DMS53 treated with DMSO at 0.1 percent for 48 hours (cell line): ENCODE measurements around the gene CLEC16A.

ENCODE experiments used
- DNase-seq: peaks from one replicate; lab custom pipeline; 2025; ENCODE audit not compliant: unreplicated experiment; lab: John Stamatoyannopoulos, UW

The CLEC16A gene

DNA sequence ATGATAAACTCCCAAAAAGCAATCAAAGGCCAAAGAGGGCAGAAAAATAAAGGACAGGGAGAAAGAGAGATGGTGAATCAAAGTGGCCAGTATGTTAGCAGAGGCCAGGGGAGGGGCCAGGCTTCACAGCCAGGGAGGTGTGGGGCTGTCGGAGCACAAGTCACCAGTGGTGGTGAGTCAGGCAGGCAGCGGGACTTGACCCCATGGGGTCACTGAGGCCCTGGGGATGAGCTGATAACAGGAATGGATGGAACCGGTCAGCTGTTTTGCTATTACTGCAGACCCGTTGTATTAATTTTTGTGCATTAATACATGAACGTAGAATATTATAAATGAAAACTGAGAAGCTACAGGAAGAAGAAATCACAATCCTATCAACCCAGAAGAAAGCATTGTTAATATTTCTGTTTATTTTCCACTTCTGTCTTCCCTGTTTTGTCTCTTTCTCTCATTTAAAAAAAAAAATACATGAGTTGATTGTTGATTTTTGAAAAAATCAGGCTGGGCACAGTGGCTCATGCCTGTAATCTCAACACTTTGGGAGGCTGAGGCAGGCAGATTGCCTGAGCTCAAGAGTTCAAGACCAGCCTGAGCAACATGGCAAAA lies 204.8 kb downstream of the CLEC16A start:
- no peak for DNase-seq

DNA sequence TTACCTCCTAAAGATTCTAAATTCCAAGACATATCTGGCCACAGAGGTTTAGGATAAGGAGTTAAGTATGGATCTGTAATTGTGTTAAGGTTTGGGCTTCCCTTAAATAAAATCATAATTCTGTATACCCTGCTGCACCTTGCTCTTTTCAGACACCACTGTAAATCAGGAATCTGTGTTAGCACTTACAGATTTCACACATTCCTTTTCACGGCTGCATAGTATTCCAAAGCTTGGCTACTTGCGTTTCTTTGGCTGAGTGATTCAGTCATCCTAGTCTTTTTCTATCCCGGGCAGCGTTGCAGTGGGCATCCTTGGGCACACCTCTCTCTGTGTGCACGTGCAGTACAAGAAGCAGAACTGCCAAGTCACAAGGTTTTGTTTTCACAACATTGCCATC lies 205.8 kb downstream of the CLEC16A start:
- DNase-seq, result no peak

DNA sequence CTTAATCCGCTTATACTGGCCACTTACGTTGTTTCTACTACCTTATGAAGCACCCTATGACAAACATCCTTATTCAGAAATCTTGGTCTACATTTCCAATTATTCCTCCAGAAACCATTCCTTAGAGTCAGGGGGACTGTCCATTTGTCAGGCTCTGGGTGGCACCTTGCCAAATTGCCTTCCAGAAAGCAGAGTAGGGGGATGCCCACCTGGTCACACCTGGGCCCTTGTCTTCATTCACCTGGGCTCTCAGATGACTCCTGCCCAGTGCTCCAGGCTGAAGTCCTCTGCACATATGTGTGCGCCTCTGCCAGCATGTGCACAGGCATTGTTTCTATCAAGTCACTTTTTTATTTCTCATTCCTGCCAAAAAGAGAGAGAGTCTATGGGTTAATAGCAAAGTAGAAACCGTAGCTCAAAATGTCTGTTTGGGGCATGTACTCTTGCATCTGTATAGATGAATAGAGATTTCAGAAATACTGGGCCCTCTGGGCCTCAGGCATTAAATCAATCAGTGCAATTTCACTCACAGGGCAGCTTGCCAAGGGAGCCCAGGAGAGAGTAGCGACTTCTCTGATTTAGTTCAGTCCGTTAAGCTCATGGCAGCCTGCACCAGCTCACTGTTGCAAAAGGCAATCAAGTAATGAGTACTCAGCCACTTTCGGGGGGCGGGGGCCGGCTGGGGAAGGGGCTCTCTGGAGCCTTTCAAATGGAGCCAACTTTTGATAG lies 207.0 kb downstream of the CLEC16A start:
- no peak for DNase-seq

DNA sequence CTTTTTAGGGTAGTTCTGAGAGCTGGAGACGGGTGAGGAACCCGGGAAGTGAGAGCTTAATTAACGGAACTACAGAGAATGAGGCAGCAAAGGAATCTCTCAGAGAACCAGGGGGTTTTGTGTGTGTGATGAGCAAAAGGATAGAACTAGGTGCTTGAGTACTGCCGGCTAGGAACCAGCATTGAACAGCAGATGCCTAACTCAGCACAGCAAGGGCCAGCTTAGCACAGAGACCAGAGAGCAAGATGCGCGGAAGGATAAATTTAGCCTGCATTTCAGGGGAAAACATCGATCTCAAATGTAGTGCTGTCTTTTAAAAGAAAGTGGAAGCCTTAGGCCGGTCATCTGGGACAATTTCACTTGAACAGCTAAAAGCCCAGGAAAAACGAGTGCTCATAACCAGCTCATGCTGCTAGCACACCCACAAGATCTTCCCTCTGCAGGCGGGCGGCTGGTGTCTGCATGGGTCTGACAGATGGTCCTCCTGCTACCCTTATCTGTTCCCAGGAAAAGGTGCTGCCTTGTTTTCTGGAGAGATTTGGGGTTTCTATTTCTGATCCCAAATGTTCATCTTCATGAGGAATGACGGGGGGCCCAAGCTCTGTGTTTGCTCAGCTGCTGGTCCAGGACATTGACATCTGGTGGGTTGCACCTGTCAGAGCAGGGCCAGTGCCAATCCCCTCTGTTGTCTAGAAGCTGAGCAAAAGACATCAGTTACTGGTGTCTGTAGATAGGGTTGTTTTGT lies 207.7 kb downstream of the CLEC16A start:
- DNase-seq, result no peak

DNA sequence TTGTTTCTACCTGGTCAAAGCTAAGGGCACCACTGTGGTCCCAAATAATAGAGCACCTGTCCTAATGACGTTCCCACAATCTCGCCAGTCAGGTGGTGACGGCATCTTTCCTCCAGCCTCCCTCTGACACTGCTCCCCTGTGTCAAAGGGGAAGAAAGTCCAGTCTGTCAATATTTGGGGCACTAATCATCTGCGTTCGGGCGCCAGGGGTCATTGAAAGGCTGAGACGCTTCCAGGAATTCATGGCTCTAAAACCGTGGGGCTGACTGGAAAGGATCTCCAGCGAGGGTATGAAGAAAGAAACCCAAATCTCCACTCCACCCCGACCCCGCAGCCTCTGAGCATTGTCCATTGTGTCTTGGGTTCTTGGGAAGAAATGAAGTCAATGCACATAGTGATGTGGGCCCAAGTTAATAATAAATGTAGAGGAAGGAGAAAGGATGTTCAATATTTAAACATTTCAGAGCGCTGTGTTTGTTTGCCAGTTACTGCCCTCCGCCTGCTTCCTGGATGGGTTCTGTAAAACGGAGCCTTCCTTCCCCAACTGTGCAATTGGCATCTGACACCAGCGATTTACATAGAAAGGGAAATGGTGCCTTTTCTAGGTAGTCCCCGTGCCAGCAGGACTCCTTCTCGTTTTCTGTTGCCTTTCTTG lies 208.4 kb downstream of the CLEC16A start:
- no peak for DNase-seq

DNA sequence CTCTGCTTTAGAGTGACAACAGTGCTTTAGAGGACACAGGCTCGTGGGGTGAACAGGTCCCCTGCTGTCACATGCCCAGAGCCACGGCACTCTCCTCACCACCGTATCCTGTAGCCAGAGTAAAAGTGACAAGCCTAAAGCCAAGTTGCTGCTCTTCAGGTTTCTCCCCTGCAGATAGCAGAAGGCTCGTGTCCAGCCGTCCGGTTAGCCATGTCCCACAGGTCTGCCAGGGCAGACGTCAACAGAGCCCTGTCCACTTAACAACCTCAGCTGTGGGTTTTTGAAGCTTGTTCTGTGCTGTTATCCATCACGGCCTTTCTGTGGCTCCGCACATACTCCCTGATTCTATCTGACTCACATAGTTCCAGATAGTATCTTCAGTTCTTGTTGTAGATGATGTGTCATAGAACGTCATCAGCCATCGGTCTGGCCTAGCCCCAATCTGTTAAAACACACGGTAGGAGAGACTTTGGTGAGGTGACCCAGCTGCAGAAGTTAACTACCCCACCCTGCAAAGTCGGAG lies 211.0 kb downstream of the CLEC16A start:
- DNase-seq, result no peak

DNA sequence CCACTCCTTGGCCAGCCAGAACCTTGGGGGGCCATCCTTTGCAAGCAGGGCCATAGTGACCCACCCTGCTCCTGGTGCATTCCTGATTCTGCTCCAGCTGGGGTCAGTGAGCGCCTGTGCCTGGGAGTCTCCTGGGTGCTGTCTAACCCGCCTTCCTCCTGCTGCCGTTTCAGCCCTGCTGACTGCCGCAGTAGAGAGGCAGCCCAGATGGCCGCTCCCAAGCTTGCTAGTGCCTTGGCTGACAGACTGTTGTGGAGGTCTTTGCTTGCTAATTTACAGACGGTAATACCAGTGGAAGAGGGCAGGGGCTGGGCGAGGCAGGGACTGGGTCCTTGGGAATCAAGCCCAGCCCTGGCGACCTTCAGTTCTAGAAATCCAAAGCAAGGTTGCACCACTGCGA lies 212.0 kb downstream of the CLEC16A start:
- DNase-seq, result no peak

DNA sequence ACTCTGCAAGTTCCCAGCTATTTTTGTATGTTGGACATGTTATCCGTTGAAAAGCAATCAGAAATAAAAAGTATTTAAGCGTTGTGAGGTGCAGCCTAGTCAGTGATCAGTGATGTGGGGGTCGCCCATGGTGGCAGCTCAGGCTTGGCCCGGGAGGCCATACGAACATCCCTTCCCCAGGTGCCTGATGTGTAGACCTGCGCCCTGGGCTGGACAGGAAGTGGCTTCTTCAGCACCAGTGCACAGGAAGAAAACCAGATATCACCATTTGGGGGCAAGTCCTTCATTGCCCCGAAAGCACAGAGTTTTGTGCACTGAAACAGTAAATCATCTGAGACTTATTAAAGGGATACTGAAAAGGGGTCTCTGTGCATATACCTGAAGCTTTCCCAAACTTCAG lies 212.8 kb downstream of the CLEC16A start:
- no peak for DNase-seq

DNA sequence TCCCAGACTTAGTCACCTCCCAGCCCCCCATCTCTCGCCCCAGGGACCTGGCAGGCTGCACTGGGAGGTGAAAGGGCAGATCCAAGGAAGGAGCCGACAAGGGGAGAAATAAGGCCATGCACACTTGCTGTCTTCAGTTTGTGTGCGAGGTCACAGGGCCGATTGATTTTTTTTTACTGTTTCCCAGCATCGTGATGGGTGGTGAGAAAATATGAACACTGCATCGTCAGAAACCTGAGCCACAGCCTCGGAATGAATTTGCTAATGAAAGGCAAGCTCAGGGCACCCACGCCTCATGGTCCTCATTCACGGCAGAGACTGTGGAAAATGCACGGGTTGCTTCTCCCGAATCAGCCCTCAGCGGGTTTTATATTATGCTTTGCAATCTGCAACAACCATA lies 213.7 kb downstream of the CLEC16A start:
- DNase-seq, result no peak

DNA sequence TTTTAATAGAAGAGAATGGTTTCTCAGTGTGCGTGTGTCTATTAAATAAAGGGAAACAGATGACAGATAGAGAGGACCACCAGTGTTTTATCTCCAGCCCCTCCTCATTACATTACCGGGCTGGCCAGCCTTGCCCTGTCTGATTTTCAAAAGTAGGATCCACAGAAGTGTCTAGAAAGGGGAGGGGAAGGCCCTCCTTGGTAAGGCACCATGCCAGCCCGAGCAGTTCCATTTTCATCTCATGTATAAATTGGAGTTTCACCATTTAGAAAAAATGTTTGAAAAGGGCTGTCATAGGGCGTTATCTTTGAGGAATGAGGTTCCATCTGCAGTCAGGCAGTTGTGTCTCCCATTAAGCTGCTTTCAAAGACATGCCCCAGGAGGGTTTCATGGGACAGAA lies 214.9 kb downstream of the CLEC16A start:
- DNase-seq, result no peak

DNA sequence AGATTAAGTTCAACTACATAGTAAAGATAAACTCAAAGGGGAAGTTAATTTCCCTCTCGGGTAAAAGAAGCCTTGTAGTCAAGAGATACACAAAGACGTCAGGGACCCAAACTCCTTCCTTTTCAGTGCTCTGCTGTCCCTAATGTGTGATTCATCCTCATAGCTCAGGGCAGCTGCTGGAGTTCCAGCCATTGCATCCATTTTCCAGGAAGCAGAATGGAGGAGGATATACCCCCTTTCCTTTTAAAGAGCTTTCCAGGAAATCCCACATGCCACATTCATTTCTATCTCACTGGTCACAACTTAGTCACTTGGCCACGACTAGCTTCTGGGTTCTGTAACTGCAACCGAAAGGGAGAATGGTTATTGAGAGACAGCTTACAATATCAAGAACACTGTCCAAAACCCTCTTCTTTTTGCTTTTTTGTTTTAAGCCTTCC lies 216.3 kb downstream of the CLEC16A start:
- no peak for DNase-seq

DNA sequence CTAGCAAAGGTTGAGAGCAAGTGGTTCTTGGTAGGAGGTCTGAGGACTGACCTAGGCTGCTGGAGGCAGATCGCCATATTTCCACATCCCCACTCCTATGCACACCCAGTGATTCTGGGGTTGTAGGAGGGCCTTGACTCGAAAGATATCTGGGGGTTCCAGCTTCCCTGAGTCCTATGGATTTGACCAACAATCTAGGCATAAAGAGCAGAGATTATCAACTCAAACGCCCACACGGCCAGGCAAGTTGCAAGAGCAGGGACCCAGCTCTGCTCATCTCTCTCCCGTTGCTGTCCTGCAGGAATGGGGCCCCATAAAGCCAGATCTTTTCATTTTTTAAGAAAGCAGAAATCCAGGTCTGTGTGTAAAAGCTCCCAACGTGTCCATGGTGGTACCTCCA lies 217.1 kb downstream of the CLEC16A start:
- no peak for DNase-seq

DNA sequence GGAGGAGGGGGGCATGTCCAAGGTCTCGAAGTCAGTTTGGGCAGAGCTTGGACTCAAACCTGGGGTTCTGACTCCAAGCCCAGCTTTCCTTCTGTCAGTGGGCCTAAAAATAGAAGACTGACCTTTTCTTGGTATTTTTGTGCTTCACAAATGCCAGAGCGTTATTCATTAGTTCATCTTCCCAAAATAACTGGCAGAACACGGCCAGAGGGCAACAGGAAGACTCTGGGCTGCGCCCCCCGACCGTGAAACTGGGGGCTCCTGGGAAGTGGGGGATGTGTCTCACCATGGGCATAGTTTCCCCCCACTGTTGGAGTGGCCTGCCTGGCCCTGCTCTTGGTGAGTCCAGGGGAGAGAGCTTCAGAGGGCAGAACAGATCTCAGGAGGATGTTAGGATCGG lies 217.6 kb downstream of the CLEC16A start:
- DNase-seq, result no peak

DNA sequence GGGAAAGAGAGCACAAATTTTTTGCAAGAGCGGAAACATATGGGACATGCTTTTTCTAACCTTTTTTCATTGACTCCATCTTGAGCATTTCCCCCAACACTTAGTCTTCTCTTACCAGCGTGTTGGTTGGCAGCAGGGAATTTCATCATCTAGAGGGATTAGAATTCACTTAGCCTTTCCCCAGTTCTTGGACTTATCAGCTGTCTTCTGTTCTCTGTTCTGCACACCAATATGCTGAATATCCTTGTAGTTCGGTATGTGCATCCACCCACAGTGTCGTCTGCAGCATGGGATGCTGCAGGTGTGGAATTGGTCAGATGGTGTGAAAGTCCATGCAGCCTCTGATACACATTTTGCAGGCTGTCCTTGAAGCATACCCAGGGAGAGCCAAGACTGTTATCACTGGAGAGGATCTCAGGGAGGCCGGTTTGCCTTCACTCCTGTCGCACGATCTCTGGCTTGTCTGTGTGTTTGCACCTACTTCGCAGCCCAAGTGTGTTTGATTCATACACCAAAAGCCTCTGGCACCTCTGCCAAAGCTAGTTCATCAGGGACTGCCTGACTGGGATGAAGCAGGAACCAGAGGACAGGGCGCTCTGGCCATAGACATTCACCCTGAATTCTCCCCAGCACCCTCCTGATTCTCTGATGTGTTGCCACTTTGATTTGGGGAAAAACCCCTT lies 218.4 kb downstream of the CLEC16A start:
- no peak for DNase-seq

DNA sequence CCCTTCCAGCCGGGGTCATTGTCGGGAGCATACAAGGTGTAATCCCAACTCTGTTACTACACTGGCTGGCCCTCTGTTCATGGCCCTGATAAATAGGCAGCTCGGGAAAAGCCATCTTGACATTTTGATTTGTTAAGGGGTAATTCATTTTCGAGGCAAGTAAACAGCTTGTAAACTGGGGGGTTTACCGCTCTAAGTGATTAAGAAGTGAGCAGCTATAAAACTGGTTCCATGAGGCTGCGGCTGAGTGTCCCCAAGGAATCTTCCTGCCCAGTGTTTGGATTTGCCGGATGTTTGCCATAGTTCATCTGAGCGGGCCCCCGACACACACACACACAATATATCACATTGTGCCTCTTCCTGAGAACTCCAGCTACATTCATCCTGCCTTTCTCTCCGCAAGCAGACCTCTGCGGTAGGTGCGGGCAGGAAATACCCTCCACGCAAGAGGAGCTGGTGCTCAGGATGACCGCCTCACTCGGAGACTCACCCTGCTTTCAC lies 219.4 kb downstream of the CLEC16A start:
- no peak for DNase-seq

DNA sequence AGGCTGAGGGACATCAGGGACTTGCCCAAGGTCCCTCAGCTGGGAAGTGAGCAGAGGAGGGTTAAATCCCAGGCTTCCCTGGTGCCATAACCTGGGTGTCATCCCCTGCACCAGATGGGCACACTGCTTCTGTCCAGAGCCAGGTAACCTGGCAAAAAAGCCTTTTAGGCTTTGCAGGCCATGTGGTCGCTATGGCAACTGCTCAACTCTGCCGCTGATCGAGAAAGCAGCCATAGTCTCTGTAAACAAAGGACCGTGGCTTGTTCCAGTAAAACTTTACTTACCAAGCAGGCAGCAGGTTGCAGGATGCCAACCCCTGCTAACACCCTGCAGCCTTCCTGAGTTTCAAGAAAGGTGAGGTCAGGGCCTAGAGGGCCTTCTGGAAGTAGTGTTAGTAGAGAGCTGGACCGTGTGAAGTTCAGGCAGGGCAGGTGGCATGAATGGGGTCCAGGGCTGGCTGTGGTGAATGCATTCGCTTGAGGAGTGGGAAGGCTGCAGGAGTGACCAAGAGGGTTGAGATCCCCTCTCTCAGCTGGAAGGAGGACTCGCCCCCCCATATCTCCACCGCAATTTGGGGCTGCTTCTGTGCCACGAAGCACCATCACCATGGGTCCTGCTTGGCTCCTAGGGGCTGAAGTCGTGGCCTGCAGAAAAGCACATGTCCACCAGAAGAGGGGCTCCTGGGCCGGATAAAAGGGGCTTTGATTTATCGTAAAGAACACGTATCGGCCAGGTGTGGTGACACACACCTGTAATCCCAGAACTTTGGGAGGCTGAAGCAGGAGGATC lies 220.3 kb downstream of the CLEC16A start:
- no peak for DNase-seq

DNA sequence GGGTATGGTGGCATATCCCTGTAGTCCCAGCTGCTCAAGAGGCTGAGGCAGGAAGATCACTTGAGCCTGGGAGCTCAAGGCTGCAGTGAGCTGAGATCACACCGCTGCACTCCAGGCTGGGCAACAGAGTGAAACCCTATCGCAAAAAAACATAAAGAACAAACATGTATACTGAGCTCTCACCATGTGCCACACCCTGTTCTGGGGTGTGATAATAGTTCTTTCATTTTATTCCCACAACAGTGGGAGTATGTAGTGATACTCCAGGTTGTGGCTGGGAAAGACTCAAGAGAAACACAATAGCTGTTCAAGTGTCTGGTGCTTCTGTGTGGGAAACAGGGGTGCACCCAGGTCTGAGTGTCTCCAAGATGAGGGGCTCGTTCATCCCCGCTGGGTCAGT lies 221.0 kb downstream of the CLEC16A start:
- no peak for DNase-seq

DNA sequence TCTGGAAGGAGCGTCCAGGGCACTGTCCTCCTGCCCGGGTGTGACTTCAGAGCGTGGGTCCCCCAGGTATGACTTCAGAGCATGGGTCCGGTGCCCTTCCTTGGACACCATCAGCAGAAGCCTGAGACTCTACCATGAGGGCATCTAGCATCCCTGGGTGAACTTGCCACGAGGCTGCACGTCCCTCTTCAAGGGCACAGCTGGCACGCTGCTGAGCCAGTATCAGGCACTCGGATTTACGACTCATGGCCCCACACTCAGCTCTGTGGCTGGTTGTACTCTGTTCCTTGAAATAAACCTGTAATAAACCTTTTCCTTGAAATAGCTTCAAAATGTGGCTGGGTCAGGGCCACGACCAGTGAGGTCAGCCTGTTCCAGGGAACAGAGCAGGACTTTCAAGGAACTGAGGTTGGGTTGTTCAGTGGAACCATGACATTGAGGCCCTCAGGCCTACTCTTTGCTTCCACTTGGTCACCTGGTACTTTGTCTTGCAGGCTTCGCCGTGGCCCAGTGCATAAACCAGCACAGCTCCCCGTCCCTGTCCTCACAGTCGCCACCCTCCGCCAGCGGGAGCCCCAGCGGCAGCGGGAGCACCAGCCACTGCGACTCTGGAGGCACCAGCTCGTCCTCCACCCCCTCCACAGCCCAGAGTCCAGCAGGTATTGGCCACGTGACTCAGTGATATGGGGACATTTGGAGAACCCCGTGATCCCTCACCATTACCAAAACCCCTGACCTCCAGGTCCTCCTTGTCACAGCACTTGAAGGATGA lies 221.7 kb downstream of the CLEC16A start:
- DNase-seq, result no peak

DNA sequence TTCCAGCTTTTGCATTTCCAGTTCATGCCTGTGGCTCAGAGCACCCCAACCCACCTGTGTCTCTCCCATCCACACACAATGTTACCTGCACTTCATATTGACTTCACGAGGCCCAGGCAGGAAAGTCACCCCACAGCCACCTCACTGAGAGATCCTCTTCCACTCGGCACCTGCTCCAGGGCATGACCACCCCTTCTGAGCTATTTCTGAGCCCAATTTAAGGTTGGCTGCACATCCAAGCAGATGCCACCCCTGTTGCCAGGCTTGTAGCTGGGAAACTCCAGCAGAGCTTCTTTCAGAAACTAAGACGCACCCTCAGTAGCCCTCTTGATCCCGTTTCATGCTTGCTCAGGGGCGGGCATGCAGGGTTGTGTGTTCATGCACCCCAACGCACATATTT lies 223.2 kb downstream of the CLEC16A start:
- no peak for DNase-seq
